ENCODE measurements around the gene OSBPL1A.

DNA sequence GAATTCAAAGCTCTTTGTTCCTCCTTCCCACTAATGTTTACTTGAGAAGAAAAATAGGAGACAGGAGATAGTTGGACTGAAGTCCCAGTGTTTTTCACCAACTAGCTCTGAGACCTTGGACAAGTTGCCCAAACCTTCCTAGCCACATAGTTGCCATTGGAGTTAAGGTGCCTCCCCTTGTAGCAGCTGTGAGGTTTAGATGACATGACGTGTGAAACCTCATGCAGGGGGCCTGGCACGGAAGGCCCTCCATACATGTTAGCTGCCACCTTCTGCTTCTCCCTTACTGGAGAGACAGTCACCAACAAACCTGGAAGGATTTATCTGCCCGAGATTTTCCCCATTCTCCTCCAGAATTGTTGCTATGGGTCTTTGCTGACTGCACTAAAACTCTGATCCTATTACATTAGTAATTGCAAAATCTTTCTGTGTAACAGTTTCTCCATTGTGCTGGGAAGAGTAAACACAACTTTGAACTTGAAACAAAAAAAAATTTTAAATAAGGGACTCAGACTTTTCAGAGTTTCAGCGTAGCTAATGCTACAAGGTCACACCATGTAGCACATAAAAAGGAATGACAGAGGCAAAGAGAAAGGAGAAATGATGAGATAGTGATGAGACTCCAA is 282.6 kb downstream of the OSBPL1A start:
- TF ChIP-seq CTCF (IDR thresholded peaks at IDR 0.05; ENCODE audit: insufficient read depth, low read length, poor library complexity, severe bottlenecking) (no peak), EZH2phosphoT487 (conservative IDR thresholded peaks at IDR 0.05; ENCODE audit: low read length) (no peak)

All from SU-DHL-6 (cell line).